ENCODE results near the gene TGFB3. TPM values are rescaled to one million over a fixed set of nuclear protein-coding genes. Genes with fewer than 3 reads are reported as not detected.

The TGFB3 gene
- total RNA-seq, 2 donors from 2014 or later = 5.8 to 6.5 TPM

DNA sequence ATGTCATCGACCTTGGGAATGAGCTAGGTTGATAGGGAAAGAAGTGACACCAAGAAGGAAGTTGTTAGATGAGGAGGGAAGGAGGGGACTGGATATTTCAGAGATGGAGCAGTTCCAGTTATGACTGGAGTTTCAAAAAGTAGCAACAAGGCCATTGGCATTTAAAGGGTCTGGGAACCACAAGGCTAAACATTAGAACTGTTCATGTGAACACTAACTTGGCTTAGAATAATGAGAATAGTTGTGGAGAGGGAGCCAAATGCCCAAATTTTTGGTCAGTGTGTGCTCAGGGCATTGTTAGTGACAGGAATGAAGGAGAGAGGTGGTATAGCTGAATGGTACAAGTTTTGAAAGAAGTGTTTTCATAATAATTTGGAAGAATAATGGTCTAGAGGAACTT is 20.6 kb upstream of the TGFB3 start:
- peaks cover 23% of the 10 kb centered on the region for H3K36me3 Mint-ChIP-seq (ENCODE audit: low read depth)
- ATAC-seq (no peak), DNase-seq (no peak)
- no peaks in the 10 kb centered on the region for H3K4me1 Mint-ChIP-seq
- no peaks in the 10 kb centered on the region for H3K9me3 ChIP-seq (ENCODE audit: control insufficient read depth, low read length, poor library complexity, severe bottlenecking)
- H3K27me3 Mint-ChIP-seq = no peaks in the 10 kb centered on the region
- H3K4me3 Mint-ChIP-seq = no peak overlapping the region
- H3K27ac Mint-ChIP-seq = no peak overlapping the region

DNA sequence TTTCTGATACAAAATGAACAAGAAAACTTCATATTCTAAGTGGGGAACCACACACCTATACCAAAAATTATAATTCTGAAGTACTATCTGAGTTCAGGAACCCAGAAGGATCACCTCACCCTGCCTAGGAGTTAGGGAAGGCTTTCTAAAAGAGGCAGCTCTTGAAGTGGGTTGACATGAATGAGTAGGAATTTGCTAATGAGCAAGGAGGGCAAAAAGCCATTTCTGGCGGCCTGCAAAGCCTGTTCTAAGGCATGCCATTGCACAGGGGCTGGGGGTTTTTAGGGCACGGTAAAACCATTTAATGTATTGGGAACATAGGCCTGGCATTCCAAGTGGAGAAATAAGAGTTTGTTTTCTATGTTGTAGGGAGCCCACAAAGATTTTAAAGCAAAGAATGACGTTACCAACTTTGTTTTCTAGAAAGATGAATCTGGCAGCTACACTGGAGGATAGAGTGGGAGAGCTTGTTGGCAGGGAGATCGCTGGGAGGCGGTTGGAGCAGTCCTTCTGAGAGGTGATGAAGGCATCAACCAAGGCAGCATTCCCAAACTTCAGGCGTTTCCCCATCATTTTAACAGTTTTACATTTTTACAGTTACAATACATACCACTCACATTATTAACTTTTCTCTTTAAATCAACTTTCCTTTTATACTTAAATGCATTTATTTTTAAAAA is 17.9 kb upstream of the TGFB3 start:
- Mint-ChIP-seq H3K36me3 (ENCODE audit: low read depth) (peaks cover 22% of the 10 kb centered on the region), H3K27ac (no peak overlapping the region), H3K4me1 (peaks cover 5% of the 10 kb centered on the region), H3K27me3 (no peaks in the 10 kb centered on the region), H3K4me3 (no peak overlapping the region)
- ATAC-seq = no peak
- no peaks in the 10 kb centered on the region for H3K9me3 ChIP-seq (ENCODE audit: control insufficient read depth, low read length, poor library complexity, severe bottlenecking)
- no peak for DNase-seq

DNA sequence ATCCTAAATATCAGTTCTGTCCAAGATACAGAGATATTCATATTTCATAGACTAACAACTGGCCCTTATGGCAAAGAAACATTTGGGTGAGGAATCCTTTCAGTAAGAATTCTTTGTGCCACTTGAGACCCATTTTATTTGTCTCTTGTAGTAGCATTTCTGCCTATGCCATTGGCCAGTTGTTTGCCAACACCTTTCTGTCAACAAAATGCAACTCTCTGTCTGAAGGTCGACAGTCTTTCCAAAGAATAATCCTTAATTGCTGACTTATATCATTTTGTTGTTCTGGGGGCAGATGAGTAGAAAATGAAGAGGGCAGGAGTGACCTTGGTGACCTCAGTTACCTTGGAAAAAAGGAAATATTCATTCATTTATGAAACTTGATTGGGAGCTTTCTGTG is 14.7 kb upstream of the TGFB3 start:
- DNase-seq (no peak), ATAC-seq (no peak)
- Mint-ChIP-seq H3K4me3 (no peak overlapping the region), H3K4me1 (peaks cover 5% of the 10 kb centered on the region), H3K27ac (no peak overlapping the region), H3K27me3 (no peaks in the 10 kb centered on the region), H3K36me3 (ENCODE audit: low read depth) (peaks cover 26% of the 10 kb centered on the region)
- no peaks in the 10 kb centered on the region for H3K9me3 ChIP-seq (ENCODE audit: control insufficient read depth, low read length, poor library complexity, severe bottlenecking)

DNA sequence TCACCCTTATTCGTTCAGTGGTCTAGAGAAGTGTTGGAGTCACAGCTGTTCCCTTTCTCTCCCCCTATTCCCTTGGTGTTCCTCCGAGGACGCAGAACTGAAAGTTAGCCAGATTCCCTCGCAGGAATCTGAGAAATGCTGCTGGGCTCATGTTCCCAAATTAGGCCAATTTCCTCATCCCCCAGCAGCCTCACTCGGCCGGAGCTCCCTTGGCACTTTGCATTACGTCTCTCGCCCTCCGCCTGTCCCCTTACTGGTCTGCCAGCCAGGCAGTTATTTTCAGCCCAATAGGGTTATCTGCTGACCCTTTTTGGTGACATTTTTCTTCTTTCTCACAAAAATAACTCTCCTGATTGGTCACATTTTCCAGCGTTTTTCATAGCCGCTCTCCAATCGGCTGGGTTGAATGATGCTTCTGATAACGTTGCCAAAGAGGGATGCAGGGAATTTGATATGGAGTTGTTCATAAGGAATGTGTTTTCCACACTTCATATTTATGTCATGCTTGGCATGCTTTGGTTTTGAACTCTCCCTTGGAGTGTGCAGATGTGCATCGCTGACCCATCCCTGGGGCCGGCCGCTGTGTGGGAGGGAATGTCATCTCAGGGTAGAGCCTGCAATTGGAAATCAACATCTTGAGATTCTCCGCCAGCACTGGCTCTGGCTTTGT is 13.7 kb upstream of the TGFB3 start:
- H3K27ac Mint-ChIP-seq = no peak overlapping the region
- H3K4me1 Mint-ChIP-seq = peaks cover 5% of the 10 kb centered on the region
- no peaks in the 10 kb centered on the region for H3K9me3 ChIP-seq (ENCODE audit: control insufficient read depth, low read length, poor library complexity, severe bottlenecking)
- peaks cover 23% of the 10 kb centered on the region for H3K36me3 Mint-ChIP-seq (ENCODE audit: low read depth)
- no peak for ATAC-seq
- H3K27me3 Mint-ChIP-seq = no peaks in the 10 kb centered on the region
- H3K4me3 Mint-ChIP-seq = no peak overlapping the region
- DNase-seq = no peak

DNA sequence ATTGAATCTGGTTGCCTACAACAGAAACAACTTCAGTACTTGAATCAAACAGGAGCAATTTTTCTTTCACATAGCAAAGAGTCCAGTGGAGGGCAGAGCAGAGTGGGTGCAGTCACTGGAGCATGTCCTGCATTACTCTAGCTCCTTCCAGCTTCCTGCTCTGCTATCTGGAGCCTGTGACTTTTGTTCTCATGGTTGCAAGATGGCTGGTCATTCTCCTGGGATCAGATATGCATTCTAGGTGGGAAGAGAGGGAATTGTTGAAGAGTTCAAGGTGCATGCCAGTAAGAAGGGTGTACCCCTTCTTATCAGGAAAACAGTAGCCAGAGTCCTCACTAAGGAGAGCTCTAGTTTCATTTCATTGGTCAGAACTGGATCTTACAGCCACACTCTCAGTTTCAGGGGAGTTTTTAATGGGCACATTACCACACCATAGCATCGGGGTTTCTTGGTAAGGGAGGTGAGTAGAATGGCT is 11.8 kb upstream of the TGFB3 start:
- DNase-seq (no peak), ATAC-seq (no peak)

DNA sequence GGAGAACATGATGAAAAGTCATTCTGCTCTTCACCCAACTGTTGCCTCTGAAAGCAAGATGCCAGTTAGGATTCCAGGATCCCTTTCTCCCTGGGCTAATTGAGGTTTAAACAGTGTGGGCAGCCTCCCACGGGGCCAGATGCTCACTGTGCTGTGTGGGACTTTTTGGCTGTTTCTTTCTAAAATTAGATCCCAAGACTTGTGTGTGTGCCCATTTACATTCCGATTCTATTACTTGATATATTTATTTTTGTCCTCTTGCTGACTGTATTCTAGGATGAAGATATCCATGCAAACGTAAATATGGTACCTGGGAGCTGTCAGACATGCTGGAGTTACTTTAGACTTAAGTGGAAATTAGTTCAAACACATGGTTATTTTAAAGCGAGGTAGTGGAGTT is 10.0 kb upstream of the TGFB3 start:
- peaks cover 13% of the 10 kb centered on the region for H3K36me3 Mint-ChIP-seq (ENCODE audit: low read depth)
- DNase-seq = no peak

More for the DNA sequence above, 11.8 kb upstream of the TGFB3 start:
- Mint-ChIP-seq H3K4me3 (no peak overlapping the region), H3K36me3 (ENCODE audit: low read depth) (peaks cover 22% of the 10 kb centered on the region), H3K27ac (no peak overlapping the region), H3K4me1 (peaks cover 7% of the 10 kb centered on the region), H3K27me3 (no peaks in the 10 kb centered on the region)
- no peaks in the 10 kb centered on the region for H3K9me3 ChIP-seq (ENCODE audit: control insufficient read depth, low read length, poor library complexity, severe bottlenecking)

DNA sequence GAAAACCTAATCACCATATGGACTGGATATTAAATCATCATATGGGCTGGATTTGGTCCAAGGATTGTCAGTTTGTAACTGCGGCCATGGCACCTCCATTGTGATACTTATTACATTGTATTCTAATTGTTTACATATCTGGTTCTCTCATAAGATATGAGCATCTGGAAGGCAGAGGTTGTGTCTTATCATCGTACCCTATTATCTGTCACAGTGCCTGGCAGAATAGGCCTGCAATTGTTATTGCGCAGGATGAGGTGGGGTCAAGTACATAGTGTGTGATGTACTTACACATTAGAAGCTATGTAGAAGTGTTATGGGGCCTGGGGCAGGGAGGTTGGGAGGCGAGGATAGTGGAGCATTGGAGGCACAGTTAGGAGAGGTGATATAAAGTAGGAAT is 8.5 kb upstream of the TGFB3 start:
- no peaks in the 10 kb centered on the region for H3K9me3 ChIP-seq (ENCODE audit: control insufficient read depth, low read length, poor library complexity, severe bottlenecking)
- peaks cover 10% of the 10 kb centered on the region for H3K36me3 Mint-ChIP-seq (ENCODE audit: low read depth)
- H3K27ac Mint-ChIP-seq = no peak overlapping the region
- DNase-seq = no peak
- H3K27me3 Mint-ChIP-seq = no peaks in the 10 kb centered on the region
- no peak for ATAC-seq
- no peak overlapping the region for H3K4me3 Mint-ChIP-seq
- H3K4me1 Mint-ChIP-seq = peaks cover 13% of the 10 kb centered on the region

More for the DNA sequence above, 10.0 kb upstream of the TGFB3 start:
- H3K4me3 Mint-ChIP-seq = no peak overlapping the region
- no peak overlapping the region for H3K27ac Mint-ChIP-seq
- ATAC-seq = no peak
- H3K4me1 Mint-ChIP-seq = peaks cover 5% of the 10 kb centered on the region
- no peaks in the 10 kb centered on the region for H3K27me3 Mint-ChIP-seq
- no peaks in the 10 kb centered on the region for H3K9me3 ChIP-seq (ENCODE audit: control insufficient read depth, low read length, poor library complexity, severe bottlenecking)

DNA sequence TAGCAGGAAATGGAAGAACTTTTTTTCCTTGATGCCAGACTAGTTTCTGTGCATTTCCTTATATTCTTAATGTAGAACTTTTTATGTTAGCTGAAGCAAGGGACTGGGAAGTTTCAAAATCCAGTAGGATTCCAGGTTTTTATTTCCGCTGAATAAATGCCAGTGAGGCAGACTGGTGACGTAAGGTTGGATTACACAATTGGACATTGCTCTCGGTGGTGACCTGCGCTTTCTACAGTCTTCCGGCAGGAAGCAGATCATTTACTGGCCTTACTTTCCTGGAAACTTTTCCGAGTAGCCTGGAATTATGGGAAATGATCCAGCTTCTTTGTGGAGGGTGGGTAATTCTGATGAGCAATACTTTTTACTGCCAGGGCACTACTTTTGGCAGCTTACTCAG is 7.3 kb upstream of the TGFB3 start:
- H3K36me3 Mint-ChIP-seq (ENCODE audit: low read depth) = peaks cover 7% of the 10 kb centered on the region
- ATAC-seq (no peak), DNase-seq (no peak)
- H3K4me1 Mint-ChIP-seq = peaks cover 15% of the 10 kb centered on the region
- H3K4me3 Mint-ChIP-seq = no peak overlapping the region
- no peaks in the 10 kb centered on the region for H3K9me3 ChIP-seq (ENCODE audit: control insufficient read depth, low read length, poor library complexity, severe bottlenecking)
- no peak overlapping the region for H3K27ac Mint-ChIP-seq
- no peaks in the 10 kb centered on the region for H3K27me3 Mint-ChIP-seq

DNA sequence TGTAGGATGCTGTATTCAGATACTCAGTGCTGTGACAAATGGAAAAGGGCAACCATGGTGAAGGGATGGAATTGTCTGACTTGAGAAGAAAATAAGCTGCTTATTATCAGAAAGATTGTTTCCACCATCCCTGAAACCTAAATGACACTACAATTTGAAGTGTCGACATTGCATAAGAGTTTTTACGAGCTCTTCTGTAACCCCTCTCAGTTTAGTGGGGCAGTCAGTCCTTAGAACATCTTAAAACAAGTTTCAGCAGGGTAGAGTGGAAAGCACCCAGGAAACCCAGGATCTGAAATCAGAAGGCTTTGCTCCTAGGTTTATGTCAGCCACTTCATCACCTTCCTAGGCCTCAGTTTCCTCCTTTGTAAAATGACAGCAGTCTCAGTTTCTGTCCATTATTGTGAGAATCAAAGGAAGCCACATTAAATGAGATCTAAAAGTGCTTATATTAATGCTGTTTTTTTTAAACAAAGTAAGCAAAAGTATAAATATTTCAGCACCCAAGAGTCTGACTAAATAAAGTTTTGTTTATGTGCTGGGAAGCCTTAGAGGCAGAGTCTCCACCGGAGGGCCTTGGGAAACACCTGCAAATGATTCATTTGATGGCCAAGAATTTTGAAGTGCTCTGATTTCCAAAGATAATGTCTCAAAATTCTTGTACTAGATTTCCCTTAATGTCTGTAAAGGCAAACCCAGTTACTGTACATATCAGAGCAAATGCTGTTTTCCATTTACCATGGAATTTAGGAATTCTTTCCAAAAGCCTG is 5.6 kb upstream of the TGFB3 start:
- DNase-seq (no peak), ATAC-seq (no peak)
- Mint-ChIP-seq H3K36me3 (ENCODE audit: low read depth) (peaks cover 3% of the 10 kb centered on the region), H3K27ac (peak overlapping the region; percentile 92), H3K4me1 (peaks cover 17% of the 10 kb centered on the region), H3K27me3 (no peaks in the 10 kb centered on the region), H3K4me3 (no peak overlapping the region)
- no peaks in the 10 kb centered on the region for H3K9me3 ChIP-seq (ENCODE audit: control insufficient read depth, low read length, poor library complexity, severe bottlenecking)

DNA sequence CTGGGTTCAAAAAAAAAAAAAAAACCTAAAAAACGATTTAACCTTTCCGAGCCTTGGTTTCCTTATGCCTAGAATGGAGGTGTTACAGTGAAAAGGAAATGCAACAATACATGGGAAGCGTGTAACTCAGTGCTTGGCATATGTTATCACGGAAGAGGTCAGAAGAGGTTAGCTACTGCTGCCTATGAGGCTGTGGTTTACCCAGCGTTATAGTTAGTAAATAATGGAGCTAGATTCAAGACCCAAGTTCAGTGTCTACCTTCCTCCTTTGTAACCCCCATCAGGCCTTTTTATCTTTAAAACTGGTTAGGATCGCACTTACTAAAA is 4.6 kb upstream of the TGFB3 start:
- H3K4me3 Mint-ChIP-seq = peak overlapping the region; percentile 90
- H3K4me1 Mint-ChIP-seq = peaks cover 23% of the 10 kb centered on the region
- peaks cover 3% of the 10 kb centered on the region for H3K36me3 Mint-ChIP-seq (ENCODE audit: low read depth)
- ATAC-seq (no peak), DNase-seq (no peak)
- H3K27ac Mint-ChIP-seq = peak overlapping the region; percentile 92
- H3K9me3 ChIP-seq (ENCODE audit: control insufficient read depth, low read length, poor library complexity, severe bottlenecking) = no peaks in the 10 kb centered on the region
- H3K27me3 Mint-ChIP-seq = no peaks in the 10 kb centered on the region

DNA sequence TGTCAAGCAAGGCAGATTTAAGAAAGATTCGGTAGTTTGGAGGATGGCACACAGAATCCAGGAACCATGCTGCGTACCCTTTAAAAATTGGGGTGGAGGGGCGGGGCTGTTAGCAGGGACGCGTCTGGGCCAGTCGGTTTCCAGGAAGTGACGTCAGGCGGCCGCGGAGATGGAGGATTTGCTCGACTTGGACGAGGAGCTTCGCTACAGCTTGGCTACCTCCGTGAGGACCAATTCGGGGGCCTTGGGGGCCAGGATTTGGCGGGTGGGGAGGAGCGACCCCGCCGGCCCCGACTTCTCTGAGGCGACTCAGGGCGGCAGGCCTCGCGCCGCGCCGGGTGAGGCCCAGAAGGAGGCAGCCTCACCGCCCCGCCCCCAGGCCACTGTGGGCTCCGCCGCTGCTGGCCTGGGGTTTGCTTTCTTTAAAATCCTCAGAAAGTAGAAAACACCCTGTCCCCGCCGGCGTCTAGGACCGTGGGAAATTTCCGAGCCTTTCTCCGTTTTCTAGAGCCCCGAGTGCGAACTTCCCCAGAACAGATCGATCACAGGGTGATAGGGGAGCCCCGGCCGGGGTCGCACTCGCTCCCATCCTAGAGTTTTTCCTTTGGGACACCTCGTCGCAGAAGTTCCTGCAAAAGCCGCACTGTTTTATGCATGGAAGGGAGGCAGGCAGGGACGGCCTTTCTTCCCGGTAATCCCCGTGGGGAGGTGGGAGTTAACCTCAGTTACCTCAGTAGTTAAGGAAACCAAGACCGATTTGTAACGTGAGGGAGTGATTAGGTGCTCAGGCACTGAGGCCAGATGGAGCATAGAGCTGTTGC is 4.0 kb upstream of the TGFB3 start, which contains the start of gene IFT43:
TSS of gene IFT43 (plus strand) at position 146 of the 821 bp plus-strand sequence. CDS start at position 170, 24 bp downstream.
- Mint-ChIP-seq H3K4me1 (peaks cover 28% of the 10 kb centered on the region), H3K4me3 (peak within 1 kb of the TSS; percentile 90), H3K27me3 (no peaks in the 10 kb centered on the region), H3K27ac (peak within 1 kb of the TSS; percentile 92), H3K36me3 (ENCODE audit: low read depth) (peaks cover 3% of the 10 kb centered on the region)
- no peaks in the 10 kb centered on the region for H3K9me3 ChIP-seq (ENCODE audit: control insufficient read depth, low read length, poor library complexity, severe bottlenecking)
- DNase-seq (peak; percentile 77 to 80 (median 80)), ATAC-seq (peak; percentile 77)

DNA sequence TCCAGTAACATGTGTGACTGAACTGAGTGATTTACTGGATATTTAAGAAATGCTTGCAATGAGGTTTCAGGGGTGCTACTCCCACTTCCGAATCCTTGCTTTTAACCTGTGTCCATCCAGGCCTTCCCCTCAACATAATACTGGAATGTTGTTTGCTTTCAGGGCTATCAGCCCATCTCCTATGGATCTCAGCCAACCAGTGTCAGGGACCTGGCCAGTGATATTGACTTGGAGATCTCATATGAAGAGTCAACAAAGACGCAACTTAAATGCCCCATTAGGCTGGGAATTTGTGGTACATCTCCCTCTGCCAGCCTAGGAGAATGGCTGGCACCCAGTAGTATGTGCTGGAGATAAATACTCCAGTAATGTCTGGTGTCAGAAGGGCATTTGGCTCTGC is 2.9 kb upstream of the TGFB3 start:
- Mint-ChIP-seq H3K27ac (no peak overlapping the region), H3K4me1 (peaks cover 30% of the 10 kb centered on the region), H3K4me3 (no peak overlapping the region), H3K27me3 (no peaks in the 10 kb centered on the region), H3K36me3 (ENCODE audit: low read depth) (no peaks in the 10 kb centered on the region)
- no peaks in the 10 kb centered on the region for H3K9me3 ChIP-seq (ENCODE audit: control insufficient read depth, low read length, poor library complexity, severe bottlenecking)
- DNase-seq (no peak), ATAC-seq (no peak)

DNA sequence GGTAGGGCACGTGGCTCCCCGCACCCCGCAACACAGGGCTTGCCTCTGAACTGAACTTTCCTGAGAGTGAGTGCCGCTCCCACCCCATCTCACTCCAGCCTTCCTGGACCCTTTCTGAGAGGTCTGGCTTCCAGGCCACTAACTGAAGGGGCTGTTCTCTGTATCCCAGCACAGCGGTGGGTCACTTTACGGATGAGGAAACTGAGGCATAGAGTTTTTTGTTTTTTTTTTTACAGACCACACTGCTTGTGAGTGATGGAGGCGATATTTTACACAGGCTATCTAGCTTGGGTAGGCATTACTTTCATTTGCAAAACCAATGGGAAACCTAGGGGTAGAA is 1.2 kb upstream of the TGFB3 start:
- ATAC-seq = no peak
- Mint-ChIP-seq H3K27ac (peak overlapping the region; percentile 45), H3K4me1 (peaks cover 43% of the 10 kb centered on the region), H3K36me3 (ENCODE audit: low read depth) (no peaks in the 10 kb centered on the region), H3K4me3 (peak overlapping the region; percentile 98), H3K27me3 (no peaks in the 10 kb centered on the region)
- no peak for DNase-seq
- no peaks in the 10 kb centered on the region for H3K9me3 ChIP-seq (ENCODE audit: control insufficient read depth, low read length, poor library complexity, severe bottlenecking)
